GM12892 (cell line): Measurements from ENCODE around the gene KLC1.

ENCODE experiments used
- DNase-seq: peaks from one replicate; pipeline ENCODE4 v3.0.0; 2011; ENCODE audit not compliant: insufficient read length
- FAIRE-seq: peaks from 2 replicates; lab custom pipeline; 2011; peaks lifted over from hg19 to GRCh38; lab: Jason Lieb, UNC
- POLR2A ChIP-seq: IDR thresholded peaks from 2 replicates; pipeline ENCODE4 v1.6.1; 2011; ENCODE audit warnings: low read depth, low read length, control low read depth
- POLR2AphosphoS5 ChIP-seq: IDR thresholded peaks from 2 replicates; pipeline ENCODE4 v1.6.1; 2011; ENCODE audit warnings: low read depth, low read length, control low read depth
- TAF1 ChIP-seq: IDR thresholded peaks from 2 replicates; pipeline ENCODE4 v1.6.1; 2011; ENCODE audit warnings: low read depth, mild to moderate bottlenecking, control low read depth, low read length, borderline replicate concordance

KLC1 gene

GRCh38 chr14:103654619-103655018, 25.6 kb downstream of the KLC1 start:
- DNase-seq, result no peak
- FAIRE-seq, result no peak
- TF ChIP-seq POLR2AphosphoS5 (no peak), TAF1 (no peak), POLR2A (no peak)

- DNase-seq (no peak), FAIRE-seq (no peak)
- no peak for TF ChIP-seq TAF1
- no peak for TF ChIP-seq POLR2AphosphoS5
- TF ChIP-seq POLR2A, result no peak
Measured at GRCh38 chr14:103656031-103656755, 27.2 kb downstream of the KLC1 start.

DNA sequence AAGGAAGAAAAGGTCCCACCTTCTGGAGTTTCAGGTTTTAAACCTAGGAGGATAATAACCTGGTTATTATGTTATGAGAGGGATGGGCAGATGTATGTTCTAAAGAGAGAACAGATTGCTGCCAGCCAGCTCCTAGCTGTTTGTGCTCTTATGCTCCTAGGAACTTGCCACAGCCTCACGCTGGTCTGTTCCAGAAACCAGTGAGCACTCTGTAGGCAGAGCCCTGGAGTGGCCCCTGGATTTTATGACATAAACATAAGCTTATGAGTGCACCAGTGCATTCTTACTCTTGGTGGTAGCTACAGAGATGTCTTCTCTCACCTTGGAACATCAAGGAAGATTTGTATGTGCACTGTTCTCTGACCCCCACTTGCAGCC, 27.7 kb downstream of the KLC1 start:
- DNase-seq (no peak), FAIRE-seq (no peak)
- TF ChIP-seq TAF1 (no peak), POLR2AphosphoS5 (no peak), POLR2A (no peak)

DNA sequence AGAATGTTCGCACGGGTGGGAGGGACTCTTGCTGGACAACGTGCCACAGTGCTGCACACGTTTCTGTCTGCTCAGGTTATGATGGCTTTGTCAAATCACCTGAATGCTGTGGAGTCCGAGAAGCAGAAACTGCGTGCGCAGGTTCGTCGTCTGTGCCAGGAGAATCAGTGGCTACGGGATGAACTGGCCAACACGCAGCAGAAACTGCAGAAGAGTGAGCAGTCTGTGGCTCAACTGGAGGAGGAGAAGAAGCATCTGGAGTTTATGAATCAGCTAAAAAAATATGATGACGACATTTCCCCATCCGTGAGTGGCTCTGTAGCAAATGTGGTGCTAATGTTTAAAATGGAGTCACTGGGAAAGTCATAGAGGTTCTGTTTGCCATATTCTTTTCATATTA, 28.5 kb downstream of the KLC1 start:
- TF ChIP-seq POLR2A (no peak), TAF1 (no peak), POLR2AphosphoS5 (no peak)
- no peak for DNase-seq
- FAIRE-seq, result no peak

GRCh38 chr14:103659631-103660030, 30.6 kb downstream of the KLC1 start:
- no peak for TF ChIP-seq TAF1
- no peak for TF ChIP-seq POLR2AphosphoS5
- no peak for TF ChIP-seq POLR2A
- no peak for DNase-seq
- FAIRE-seq, result no peak

DNA sequence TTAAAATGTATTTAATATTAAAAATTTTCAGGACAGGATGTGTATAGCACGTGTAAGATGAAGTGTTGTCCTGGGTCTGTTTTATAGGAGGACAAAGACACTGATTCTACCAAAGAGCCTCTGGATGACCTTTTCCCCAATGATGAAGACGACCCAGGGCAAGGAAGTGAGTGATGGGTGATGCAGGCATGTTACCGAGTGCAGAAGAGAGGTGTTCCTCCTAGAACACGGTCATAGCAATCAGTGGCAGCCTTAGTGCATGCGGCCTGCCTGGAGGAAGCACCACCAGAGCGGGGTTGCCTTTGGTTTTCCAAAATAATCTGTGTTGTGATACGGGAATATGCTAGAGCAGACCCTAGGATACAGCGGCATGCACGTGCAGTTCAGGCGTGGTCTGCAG, 33.0 kb downstream of the KLC1 start:
- no peak for TF ChIP-seq TAF1
- TF ChIP-seq POLR2A, result no peak
- no peak for TF ChIP-seq POLR2AphosphoS5
- DNase-seq (no peak), FAIRE-seq (no peak)

GRCh38 chr14:103662591-103662990, 33.6 kb downstream of the KLC1 start:
- DNase-seq, result no peak
- TF ChIP-seq POLR2A, result no peak
- TF ChIP-seq POLR2AphosphoS5, result no peak
- no peak for FAIRE-seq

DNA sequence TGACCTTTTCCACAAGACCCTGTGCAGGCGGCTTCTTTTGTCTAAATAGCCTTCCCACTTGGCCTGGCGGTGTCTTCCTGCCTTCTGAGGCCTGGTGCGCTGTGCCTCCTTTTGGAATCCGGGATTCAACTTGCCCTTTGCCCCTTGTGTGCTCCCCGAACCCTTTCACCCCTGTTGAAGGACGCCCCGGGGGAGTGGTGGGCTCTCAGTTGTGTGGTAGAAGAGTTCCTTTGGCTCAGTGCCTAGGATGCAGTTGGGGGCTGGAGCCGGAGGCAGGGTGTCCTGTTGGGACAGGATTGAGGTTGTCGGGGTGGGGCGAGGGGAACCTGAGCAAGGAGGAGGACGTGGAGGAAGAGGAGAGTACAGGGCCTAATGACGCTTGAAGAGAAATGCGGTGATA, 34.5 kb downstream of the KLC1 start:
- TF ChIP-seq POLR2A (no peak), TAF1 (no peak), POLR2AphosphoS5 (no peak)
- FAIRE-seq (no peak), DNase-seq (no peak)

- DNase-seq (no peak), FAIRE-seq (no peak)
- TF ChIP-seq POLR2A, result no peak
- no peak for TF ChIP-seq TAF1
- TF ChIP-seq POLR2AphosphoS5, result no peak
Measured at GRCh38 chr14:103667671-103668070, 38.7 kb downstream of the KLC1 start.

DNA sequence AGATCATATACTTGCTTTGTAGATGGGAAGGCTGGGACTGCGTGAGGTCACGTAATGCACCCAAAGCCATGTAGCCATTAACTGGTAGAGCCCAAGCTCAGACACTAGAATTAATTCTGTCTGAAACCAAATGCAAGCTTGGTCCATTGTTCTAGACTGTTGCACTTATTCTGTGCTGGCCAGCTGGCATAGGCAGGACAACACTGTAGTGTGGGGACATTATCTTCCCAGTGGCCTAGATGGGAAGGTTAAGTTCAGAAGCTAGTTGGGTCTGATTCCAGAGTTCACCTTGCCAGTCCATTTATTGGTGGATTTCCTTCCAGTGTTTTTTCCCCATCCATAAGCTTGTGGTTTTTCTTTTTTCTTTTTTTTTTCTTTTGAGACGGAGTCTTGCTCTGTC, 39.1 kb downstream of the KLC1 start:
- FAIRE-seq (no peak), DNase-seq (no peak)
- TF ChIP-seq TAF1, result no peak
- TF ChIP-seq POLR2A, result no peak
- no peak for TF ChIP-seq POLR2AphosphoS5

- DNase-seq, result no peak
- TF ChIP-seq TAF1 (no peak), POLR2A (no peak), POLR2AphosphoS5 (no peak)
- no peak for FAIRE-seq
Measured at GRCh38 chr14:103669370-103669769, 40.4 kb downstream of the KLC1 start.

DNA sequence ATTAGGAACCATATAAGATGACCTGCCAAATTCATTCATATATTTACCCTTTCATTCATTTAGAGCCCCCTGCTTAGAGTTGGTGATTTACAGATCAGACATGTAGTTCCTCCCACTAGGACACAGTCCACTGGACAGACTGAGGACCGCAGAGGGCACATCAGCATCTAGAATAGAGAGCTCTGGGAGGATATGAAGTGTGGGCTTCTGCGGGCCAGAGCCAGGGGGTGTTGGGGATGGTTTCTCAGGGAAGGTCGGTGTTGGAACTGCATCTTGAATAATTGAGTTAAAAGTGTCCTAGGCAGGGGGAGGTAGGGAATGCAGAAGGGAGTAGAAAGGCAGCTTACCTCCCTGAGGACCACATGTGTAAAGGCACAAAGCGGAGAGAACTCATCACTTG, 42.9 kb downstream of the KLC1 start:
- FAIRE-seq, result no peak
- no peak for DNase-seq
- TF ChIP-seq POLR2A, result no peak
- no peak for TF ChIP-seq TAF1
- no peak for TF ChIP-seq POLR2AphosphoS5
